GM19239 (cell line): ENCODE measurements around the gene PFKFB1.
A peak's percentile ranks its signal among the peaks of the same experiment; 100 is the strongest.
"Not testable (repeated sequence)": the region's sequence is repeated elsewhere in the genome, so short reads cannot be mapped to it uniquely, and the experiment has no call there.

Source experiments
- DNase-seq: peaks from one replicate; pipeline ENCODE4 v3.0.0; 2011; ENCODE audit warnings: low spot score; ENCODE audit not compliant: insufficient read length
- FAIRE-seq: peaks from 2 replicates; lab custom pipeline; 2011; peaks lifted over from hg19 to GRCh38; lab: Jason Lieb, UNC

PFKFB1 gene

DNA sequence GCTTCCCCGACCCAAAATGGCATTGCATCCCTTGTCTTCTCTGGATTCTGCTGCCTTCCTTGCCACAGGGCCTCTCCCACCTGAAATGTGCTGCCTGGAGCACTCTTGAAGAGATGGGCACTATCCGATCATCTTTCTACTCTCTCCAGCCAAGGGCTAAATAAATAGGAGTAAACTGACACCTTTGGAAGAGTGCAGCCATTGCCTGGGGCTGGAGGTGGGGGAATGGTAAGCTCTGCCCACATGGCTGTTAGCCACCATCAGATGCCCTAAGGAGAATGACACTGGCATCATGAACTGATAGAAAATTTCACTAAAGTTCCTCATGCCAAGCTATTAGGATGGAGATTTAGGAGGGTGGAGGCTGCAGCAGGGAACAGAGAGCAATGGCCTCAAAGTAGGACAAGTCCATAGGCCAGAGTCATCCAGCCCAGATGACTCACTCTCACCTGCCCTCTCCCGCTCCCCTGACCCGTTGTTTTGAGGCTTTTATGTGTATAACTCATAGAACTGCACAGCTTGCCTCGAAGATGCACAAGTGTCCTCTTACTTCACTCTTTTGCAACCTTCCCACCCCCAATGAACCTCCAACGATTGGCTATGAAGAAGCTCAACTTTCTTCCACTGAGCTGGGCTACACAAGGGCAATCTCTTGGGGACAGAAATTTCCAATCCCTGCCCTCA lies 822 bp upstream of the PFKFB1 start:
- FAIRE-seq (peak; percentile 75), DNase-seq (no peak)

DNA sequence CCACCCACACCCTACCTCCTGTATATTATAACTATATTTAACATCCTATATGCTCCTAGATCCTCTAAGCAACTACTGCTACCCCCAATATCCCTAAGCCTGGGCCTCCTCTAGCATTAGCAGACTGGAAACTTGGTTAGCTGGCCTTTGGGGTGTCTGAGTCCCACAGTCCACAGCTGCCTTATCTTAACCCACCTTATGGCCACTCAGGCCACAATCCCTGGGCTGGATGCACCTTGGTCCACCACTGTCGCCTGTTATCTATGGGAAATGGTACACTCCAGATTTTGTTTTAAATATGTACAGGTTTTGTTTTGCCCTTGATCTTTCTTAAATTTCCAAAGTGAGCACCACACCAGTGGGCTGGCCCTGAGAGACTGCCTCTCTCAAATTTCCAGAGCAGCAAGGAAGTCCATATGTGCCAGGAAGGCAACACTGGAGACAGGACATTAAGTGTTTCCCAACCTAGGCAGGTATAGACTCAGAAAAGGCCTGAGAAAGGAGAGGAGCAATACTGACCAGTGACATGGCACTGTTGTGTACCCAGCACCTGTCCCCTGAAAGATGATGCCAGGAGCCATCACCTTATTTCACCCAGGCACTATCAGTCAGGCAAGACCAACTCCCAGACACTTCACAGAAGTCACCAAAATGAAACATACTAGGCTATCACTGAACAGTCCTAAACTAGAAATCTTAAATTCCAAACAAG lies 921 bp downstream of the PFKFB1 start:
- FAIRE-seq, result no peak
- DNase-seq, result no peak

DNA sequence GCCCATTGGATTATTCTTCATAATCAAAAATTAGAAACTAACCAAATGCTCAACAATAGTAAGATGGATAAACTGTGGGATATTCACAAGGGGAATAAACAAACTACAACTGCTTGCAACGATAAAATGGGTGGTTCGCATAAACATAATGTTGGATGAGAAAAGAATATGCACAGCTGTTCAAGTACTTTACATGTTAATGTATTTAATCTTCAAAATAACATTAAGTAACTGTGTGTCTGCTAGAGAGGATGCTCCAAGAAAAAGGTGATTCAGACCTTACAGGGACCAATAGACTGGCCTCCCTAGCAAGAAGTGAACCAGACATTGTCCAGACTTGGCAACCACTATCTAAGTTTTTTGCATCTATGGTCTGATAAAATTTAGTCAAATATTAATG lies 2.3 kb downstream of the PFKFB1 start:
- no peak for FAIRE-seq

DNA sequence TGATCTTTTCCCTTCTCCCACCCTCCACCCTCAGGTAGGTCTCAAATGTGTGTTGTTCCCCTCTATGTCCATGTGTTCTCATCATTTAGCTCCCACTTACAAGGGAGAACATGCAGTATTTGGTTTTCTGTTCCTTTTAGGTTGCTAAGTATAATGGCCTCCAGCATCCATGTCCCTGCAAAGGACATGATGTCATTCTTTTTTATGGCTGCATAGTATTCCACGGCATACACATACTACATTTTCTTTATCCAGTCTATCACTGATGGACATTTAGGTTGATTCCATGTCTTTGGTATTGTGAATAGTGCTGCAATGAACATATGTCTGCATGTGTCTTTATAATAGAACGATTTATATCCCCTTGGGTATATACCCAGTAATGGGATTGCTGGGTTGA lies 10.7 kb downstream of the PFKFB1 start:
- not testable (repeated sequence) for FAIRE-seq, DNase-seq

More for the DNA sequence above, 2.3 kb downstream of the PFKFB1 start:
- no peak for DNase-seq

DNA sequence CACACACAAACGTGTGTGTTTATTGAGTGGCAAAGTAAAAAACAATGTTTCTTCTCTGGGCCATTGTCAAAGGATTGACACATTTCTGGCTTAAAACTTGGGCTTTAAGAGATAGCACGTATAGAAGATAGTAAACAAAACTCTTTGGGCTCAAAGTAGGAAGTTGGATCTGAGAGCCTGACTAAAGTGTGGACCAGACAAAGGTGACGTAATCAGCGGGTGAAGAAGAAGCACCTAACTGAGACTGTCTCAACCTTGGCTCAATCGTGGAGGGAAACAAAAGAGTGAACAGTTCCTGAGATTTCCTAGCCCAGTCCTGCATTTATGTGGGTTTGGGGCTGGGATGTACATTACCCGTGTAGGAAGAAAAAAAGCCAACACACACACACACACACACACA lies 13.7 kb downstream of the PFKFB1 start:
- DNase-seq (no peak), FAIRE-seq (no peak)

DNA sequence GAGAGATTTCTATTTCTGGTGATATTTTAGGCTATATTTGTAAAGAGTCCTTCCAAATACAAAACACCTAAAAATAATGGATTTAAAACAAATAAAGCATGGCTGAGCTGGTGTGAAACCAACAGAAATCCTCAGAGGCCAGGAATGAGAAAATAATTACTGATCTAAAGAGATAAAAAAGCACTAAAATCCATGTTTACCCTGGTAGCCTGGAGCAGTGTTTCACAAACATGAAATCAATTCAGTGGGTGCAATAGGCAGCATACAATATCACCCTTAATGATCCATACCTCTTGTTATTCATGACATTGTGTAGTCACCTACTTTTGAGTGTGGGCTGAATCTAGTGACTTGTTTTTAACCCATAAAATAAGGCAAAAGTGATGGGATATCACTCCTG lies 14.6 kb downstream of the PFKFB1 start:
- FAIRE-seq (no peak), DNase-seq (no peak)

DNA sequence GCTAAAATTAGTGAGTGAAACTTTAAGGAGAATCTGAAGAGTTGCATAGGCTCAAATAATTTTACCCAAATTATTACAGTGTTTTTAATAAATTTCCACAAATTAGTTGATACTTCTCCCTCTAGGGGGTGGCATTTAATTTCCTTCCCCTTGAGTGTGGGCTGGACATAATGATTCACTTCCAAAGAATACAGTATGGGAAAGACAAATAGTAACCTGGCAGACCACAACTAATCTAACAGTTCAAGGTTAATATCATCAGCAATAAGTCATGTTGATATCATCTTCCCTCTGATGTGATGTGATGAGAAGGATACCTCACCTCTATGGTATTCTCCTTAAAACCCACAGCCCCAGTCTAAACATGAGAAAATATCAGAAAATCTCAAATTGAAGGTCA lies 15.5 kb downstream of the PFKFB1 start:
- no peak for FAIRE-seq
- DNase-seq, result no peak

DNA sequence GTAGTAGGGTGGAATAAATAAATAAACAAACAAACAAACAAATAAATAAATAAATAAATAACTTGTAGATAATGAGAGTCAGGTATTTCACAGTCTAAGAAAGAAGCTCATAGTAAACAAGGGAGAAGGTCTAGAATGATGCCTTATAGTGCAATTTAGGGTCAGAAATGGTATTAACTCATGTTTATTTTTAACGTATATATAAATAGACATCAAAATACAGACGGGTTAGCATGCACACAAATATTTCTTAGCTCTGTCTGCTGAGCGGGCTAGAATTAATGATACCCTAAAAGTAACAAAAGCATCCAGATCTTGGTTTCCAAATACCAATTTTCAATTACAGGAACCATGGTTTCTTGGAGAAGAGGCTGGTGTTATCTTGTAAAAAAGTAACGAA lies 16.6 kb downstream of the PFKFB1 start:
- FAIRE-seq (no peak), DNase-seq (no peak)

DNA sequence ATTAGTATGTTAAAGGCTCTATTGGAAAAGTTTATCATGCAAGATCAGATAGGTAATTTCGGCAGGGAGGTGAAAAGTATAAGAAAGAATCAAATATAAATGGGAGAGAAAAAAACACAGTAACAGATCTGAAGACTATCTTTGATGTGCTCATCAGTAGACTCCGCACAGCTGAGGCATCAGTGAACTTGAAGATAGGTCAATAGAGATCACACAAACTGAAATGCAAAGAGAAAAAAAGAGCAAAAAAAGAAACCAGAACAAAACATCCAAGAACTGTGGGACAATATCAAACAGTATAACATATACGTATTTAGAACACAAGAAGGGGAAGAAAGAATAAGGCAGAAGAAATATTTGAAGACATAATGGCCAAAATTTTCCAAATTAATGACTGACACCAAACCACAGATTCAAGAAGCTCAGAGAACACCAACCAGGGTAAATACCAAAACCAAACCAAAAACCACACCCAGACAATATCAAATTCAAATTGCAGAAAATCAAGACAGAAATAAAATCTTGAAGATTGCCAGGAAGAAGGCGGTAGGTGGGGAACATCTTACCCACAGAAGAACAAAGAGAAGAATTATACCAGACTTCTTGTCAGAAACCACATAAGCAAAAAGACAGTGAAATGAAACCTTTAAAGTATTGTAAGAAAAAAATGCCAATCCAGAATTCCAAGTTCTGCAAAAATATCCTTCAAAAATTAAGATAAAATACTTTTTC lies 29.1 kb downstream of the PFKFB1 start:
- no peak for DNase-seq
- FAIRE-seq, result no peak

DNA sequence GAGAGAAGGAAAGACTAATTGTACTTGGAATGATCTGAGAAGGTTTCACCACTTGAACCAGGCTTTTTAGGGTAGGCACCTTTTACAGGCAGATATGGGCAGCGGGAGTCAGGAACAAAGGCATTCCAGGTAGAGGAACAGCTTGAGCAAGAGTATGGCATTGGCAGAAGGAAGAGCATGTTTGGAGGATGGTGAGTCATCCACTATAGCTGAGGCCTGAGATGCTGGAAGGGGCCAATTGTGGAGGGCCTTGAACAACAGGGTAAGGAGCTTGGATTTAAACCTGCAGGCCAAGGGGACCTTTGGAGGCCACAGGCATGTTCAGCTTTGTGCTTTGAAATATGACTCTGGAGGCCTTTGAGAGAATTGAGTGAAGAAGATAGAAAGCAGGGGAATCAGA lies 32.2 kb downstream of the PFKFB1 start:
- DNase-seq (no peak), FAIRE-seq (no peak)

DNA sequence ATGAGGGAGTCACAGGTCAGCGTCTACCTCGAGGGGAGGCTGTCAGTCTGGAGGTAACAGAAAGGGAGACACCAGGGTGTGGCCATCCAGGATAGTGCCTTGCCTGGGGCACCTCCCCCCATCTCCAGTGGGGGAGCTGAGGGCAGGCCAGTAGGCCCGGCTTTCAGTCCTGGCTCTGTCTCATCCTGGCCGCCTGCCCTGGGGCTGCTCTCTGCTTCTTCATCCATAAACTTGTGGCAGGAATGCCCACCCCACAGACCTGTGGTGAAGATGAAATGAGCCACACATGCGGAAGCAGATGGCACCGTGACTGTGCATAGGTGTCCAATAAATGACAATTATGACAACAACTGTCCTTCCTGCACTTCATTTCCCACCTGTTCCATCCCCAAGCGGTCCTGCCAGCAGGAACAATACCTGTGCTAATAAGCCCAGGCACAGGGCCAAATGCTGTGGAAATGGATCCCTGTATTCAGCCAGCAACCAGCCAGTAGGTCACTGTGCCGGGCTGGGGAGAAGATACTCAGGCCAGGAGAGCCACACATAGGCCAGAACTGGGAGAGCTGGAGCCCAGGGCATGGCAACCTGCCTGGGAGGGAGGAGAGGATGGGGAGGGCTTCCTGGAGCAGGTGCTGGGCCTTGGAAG lies 43.1 kb downstream of the PFKFB1 start:
- FAIRE-seq, result no peak

DNA sequence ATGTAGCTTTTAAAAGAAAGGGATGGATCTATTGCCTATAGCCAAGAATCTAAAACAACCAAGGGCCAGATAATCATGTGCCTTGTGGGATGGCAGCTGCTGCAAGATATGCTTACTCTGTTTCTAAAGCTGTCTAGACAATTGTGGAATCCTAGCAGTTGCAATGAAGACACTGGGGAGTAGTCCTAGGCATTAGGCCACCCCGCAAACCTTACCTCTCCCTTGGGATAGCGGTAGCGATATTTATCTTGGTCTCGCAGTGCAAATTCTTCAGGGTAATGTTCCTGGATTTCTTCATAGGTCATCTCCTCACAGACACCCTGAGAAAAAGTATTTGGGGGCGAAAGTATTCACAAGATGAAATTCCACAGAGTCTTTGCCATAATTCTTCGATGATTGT lies 48.8 kb downstream of the PFKFB1 start:
- no peak for DNase-seq
- FAIRE-seq, result no peak

More for the DNA sequence above, 43.1 kb downstream of the PFKFB1 start:
- no peak for DNase-seq

DNA sequence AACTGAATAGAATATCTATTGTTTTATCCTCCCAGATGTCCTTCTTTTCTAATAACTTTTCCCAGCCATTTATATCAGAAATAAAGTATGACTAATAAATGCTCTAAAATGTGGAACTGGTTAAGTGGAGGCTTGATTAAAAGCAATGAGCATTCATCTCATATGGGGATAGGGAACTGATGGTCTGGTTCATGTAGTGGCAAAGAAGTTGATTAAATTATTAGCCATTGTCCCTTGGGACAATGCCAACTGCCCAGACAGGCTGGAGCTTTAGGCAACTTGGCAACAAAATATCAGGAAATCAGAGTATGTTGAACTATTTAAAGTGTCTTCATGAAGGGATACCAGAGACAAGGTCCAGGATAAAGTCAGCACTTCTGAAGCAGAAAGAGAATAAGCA lies 49.2 kb downstream of the PFKFB1 start:
- DNase-seq (no peak), FAIRE-seq (no peak)

DNA sequence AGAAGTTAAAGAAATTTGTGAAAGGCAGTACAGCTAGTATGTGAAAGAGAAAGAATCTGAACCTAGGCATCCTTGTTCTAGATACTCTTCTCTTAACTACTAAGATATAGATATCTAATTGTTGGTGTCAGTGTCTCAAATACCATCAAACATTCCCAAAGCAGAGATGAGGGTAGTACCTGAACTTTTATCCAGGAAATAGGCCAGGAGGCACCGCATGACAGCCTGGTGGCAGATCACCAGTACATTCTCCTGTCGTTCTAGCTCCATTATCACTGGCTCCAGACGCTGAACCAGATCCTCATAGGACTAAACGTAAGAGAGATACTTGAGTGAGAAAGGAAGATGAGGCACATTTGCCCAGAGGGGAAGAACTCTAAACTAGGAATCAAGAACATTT lies 56.6 kb downstream of the PFKFB1 start:
- DNase-seq (no peak), FAIRE-seq (no peak)

DNA sequence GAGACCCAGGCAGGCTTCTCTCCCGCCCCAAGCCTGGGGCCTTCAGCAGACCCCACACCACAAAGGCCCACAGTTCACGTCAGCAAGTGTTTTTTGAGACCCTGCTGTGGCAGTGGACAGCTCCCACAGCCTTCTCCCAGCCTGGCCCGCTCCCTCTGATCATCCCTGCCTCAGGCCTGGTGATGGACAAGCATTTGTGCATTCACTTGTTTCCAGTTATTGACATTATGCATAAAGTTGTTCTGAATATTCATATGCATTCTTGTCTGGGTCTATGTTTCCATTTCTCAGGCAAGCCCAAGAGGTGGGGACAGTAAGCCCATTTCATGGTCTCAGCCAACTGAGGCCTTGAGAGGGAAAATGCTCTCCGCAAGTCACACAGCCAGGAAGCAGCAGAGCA lies 58.7 kb downstream of the PFKFB1 start:
- DNase-seq, result no peak
- FAIRE-seq, result no peak

DNA sequence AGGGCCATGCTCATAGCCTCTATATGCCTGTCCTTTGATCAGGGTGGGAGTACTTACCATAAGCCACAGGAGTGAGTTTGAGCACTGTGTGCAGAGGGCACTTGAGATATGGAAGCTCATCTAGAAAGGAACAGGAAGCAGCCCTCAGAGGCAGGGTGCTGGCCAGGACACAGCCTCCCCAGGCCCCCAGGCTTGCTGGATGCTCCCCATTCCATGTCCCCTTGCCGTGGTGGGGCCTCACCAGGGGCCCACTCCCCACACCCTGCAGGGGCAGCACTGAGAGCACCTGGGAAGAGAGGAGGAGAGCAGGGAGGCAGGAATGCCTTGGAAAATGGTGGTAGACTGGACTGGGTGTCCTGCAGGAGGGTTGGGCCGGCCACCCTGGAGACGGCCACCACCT lies 59.1 kb downstream of the PFKFB1 start:
- FAIRE-seq (no peak), DNase-seq (no peak)

DNA sequence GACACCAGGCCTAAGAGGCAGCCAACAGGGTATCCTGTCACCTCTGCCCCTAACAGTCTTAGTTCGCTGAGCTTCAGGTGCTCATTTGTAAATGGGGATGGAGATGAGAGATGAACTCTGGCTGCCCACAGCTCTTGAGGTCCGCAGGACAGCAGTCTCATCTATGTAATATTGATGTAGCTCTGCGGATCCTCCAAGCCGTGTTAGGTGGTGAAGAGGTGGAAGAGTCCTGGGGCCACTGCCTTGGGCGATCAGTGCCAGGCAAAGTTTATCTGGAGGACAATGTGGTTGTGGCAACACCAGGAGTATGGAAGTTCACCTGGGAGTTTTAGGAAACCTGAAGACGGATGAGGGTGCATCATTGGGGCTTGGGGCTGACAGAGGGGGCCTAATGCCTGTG lies 59.9 kb downstream of the PFKFB1 start:
- DNase-seq (no peak), FAIRE-seq (no peak)

DNA sequence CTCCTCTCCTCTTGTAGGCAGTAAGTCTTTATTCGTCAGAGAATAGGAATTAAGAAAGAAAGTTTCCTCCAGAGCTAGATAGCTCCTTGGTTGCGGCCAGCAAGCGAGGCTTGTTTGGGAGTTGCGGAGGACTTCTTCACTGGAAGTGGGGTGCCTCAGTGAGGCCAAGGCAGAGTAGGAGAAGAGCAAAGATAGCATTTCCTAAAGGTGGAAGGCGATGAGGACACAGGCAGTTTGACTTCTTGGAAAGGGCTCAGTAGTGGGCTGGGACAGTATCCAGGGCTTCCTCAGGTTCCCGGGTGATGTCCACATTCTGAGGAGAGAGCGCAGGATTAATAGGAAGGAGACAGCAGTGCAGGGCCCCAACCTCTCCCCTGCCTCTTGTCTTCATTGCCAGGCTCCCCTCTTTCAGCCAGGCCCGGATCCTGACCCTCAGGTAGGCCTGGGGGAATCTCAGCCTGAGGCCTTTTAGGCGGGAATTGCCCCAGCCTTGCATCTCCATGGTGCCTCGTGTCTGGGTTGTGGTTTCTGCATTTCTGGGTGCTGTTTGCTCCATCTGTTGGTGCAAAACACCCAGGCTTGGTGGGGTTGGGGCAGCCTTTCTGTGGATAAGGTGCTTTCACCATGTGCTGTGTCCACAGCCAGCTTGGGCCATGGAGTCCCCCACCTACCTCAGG lies 60.7 kb downstream of the PFKFB1 start:
- no peak for DNase-seq
- no peak for FAIRE-seq

DNA sequence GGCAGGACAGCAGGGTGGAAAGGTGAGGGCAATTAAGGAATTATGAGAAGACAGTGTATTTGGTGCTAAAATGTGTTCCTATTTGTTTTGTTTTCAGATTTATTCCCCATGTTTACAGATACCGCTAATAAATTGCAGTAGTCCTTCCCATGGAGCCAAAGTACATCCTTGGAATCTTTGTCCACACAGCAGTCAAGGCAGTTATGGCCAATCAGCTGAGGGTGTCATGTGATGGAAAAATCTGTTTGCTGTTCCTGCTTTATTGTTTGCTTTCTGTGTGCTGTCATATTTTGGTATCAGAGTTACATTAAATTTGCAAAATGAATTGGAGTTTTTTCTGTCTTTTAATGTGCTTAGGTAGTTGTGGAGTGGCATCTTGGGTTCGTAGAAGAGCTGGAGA lies 62.9 kb downstream of the PFKFB1 start:
- no peak for DNase-seq
- FAIRE-seq, result no peak

DNA sequence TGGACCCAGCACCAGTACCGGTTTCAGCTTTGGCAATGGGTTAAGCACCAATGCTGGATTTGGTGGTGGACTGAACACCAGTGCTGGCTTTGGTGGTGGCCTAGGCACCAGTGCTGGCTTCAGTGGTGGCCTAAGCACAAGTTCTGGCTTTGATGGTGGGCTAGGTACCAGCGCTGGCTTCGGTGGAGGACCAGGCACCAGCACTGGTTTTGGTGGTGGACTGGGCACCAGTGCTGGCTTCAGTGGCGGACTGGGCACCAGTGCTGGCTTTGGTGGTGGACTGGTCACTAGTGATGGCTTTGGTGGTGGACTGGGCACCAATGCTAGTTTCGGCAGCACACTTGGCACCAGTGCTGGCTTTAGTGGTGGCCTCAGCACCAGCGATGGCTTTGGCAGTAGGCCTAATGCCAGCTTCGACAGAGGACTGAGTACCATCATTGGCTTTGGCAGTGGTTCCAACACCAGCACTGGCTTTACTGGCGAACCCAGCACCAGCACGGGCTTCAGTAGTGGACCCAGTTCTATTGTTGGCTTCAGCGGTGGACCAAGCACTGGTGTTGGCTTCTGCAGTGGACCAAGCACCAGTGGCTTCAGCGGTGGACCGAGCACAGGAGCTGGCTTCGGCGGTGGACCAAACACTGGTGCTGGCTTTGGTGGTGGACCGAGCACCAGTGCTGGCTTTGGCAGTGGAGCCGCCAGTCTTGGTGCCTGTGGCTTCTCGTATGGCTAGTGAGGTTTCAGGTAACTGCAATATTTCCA lies 63.5 kb downstream of the PFKFB1 start:
- no peak for FAIRE-seq
- no peak for DNase-seq
